BLaER1 treated with 17β-estradiol and CSF1 and Interleukin-3, amounts not matched to agents 10 nM and 100 nM (cell line): ENCODE results near the gene SNX8.

Source experiments
- H3K27ac ChIP-seq, 11 experiments: shearing (Covaris generic); formaldehyde crosslinking; 2 replicates each; pipeline ENCODE4 v1.8.1; 2022
- H3K27me3 ChIP-seq, 11 experiments: shearing (Covaris generic); formaldehyde crosslinking; 2 replicates each; pipeline ENCODE4 v1.8.1; 2022
- H3K36me3 ChIP-seq, 11 experiments: shearing (Covaris generic); formaldehyde crosslinking; 2 replicates each; pipeline ENCODE4 v1.8.1; 2022
- H3K4me1 ChIP-seq, 10 experiments: shearing (Covaris generic); formaldehyde crosslinking; 2 replicates each; pipeline ENCODE4 v1.8.1; 2022
- H3K4me2 ChIP-seq, 11 experiments: shearing (Covaris generic); formaldehyde crosslinking; 2 replicates each; pipeline ENCODE4 v1.8.1; 2022
- H3K4me3 ChIP-seq, 10 experiments: shearing (Covaris generic); formaldehyde crosslinking; 2 replicates each; pipeline ENCODE4 v1.8.1; 2022
- H3K9ac ChIP-seq, 11 experiments: shearing (Covaris generic); formaldehyde crosslinking; 2 replicates each; pipeline ENCODE4 v1.8.1; 2022
- H3K9me3 ChIP-seq, 11 experiments: shearing (Covaris generic); formaldehyde crosslinking; replicated peaks in 1 of 11; 2 replicates each; pipeline ENCODE4 v1.8.1; 2022
- H4K20me1 ChIP-seq, 11 experiments: shearing (Covaris generic); formaldehyde crosslinking; 2 replicates each; pipeline ENCODE4 v1.8.1; 2022
- Cebpa-rat ChIP-seq, 11 experiments: shearing (Covaris generic); IDR thresholded peaks; 2 replicates each; pipeline ENCODE4 v1.8.1; 2022

SNX8 gene

DNA sequence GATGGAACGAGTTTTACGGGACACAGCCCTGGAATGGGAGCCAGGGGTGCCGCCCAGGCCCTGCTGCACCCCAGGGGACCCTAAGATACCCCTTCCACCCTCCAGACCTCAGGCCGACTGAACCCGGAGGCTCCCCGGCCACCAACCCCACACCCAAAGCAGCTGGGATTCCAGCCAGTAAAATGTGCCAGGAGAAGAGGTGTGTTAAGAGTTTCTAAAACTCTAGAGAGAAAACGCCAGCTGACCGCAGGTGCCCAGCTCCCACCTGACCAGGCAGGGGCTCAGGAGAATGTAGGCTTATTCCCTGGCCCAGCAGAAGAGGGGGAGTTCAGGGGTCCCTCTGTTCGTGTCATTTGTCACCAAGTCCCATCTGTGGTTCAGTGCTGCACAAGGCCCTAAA, 54.8 kb downstream of the SNX8 start:
- peak overlapping the region in 5 of 11 experiments; percentile 17 to 67 (median 54); a peak in 4 of 22 replicates for H3K27ac ChIP-seq
- H3K36me3 ChIP-seq, result peaks cover 26 to 92% (median 45%) of the 10 kb centered on the region in 11 experiments
- H3K4me1 ChIP-seq, result peaks cover 48 to 76% (median 61%) of the 10 kb centered on the region in 10 experiments
- peak overlapping the region; percentile 70 to 99 (median 97) for H3K4me2 ChIP-seq
- H3K9me3 ChIP-seq, result no peaks in the 10 kb centered on the region
- peak overlapping the region in 10 of 11 experiments; percentile 19 to 70 (median 61); a peak in 15 of 22 replicates for H3K9ac ChIP-seq
- peaks cover 0 to 13% (median 0%) of the 10 kb centered on the region in 11 experiments; a peak in 5 of 22 replicates for H3K27me3 ChIP-seq
- TF ChIP-seq Cebpa-rat (IDR thresholded peaks at IDR 0.05), result no peak
- H4K20me1 ChIP-seq, result peaks cover 8 to 87% (median 33%) of the 10 kb centered on the region in 11 experiments; a peak in 17 of 22 replicates
- peak overlapping the region in 1 of 10 experiments; percentile 36; a peak in 1 of 20 replicates for H3K4me3 ChIP-seq

DNA sequence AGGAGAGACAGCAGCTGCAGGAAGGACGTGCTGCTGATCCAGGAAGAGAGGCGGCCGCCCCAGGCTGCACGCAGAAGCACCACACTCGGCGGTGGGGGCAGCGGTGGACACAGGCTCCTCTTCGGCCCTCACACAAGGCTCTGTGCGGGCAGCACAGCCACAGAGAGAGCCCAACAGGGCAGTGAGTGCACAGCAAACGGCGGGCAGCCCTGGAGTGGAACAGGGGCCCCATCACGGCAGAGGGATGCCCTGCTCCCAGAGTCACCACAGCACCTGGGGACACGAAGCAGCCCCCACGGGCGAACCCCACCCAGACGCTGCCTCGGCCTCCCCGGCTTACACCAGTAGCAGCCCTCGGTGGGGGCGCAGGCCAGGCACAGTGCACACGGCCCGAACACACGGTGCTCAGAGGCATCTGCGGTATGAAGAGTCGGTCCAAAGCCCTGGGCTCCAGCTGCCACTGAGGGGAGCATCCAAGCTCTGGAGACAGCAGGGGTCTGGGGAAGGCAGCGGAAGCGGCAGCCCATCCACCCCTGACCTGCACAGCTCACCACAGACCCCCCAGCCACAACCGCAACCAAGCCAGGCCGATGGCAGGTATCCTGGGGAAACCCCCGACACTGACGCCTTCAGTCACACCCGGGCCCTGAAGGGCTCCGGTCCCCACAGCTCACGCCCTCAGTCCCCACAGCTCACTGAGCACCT, 55.4 kb downstream of the SNX8 start:
- TF ChIP-seq Cebpa-rat (IDR thresholded peaks at IDR 0.05), result no peak

DNA sequence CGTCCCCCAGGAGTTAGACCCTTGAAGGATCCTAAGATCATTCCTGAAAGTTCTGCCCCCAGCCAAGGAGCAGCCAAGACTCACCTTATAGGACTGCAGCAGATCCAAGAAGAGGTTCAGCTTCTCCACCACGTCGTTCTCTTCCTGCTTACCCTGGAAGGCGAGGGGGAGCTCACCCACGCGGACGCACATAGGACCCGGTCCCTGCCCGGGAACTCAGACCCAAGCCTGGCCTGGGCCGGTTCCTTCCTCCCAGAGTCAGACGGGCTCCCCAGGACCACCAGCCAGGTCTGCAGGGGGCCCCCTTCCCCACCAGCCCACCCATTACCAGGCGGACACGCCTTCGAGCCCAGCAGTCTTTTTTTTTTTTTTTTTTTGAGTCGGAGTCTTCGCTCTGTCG, 56.6 kb downstream of the SNX8 start:
- Histone ChIP-seq H3K36me3 (peaks cover 37 to 88% (median 47%) of the 10 kb centered on the region in 11 experiments), H3K27ac (no peak overlapping the region), H4K20me1 (peaks cover 8 to 97% (median 38%) of the 10 kb centered on the region in 11 experiments; a peak in 17 of 22 replicates), H3K4me1 (peaks cover 62 to 84% (median 70%) of the 10 kb centered on the region in 10 experiments), H3K27me3 (peaks cover 0 to 13% (median 0%) of the 10 kb centered on the region in 11 experiments; a peak in 5 of 22 replicates), H3K4me2 (peak overlapping the region in 8 of 11 experiments; percentile 87 to 99 (median 98); a peak in 17 of 22 replicates), H3K9ac (peak overlapping the region in 2 of 11 experiments; percentile 13 to 68; a peak in 1 of 22 replicates), H3K9me3 (no peaks in the 10 kb centered on the region), H3K4me3 (no peak overlapping the region)
- TF ChIP-seq Cebpa-rat (IDR thresholded peaks at IDR 0.05), result no peak

More for the DNA sequence above, 55.4 kb downstream of the SNX8 start:
- Histone ChIP-seq H3K9ac (peak overlapping the region; percentile 19 to 70 (median 60); a peak in 20 of 22 replicates), H3K4me1 (peaks cover 53 to 75% (median 61%) of the 10 kb centered on the region in 10 experiments), H3K4me2 (peak overlapping the region; percentile 70 to 99 (median 97)), H3K36me3 (peaks cover 32 to 92% (median 49%) of the 10 kb centered on the region in 11 experiments), H3K27me3 (peaks cover 0 to 13% (median 0%) of the 10 kb centered on the region in 11 experiments; a peak in 5 of 22 replicates), H3K27ac (peak overlapping the region in 7 of 11 experiments; percentile 32 to 67 (median 43); a peak in 10 of 22 replicates), H4K20me1 (peaks cover 8 to 87% (median 38%) of the 10 kb centered on the region in 11 experiments; a peak in 17 of 22 replicates), H3K9me3 (no peaks in the 10 kb centered on the region), H3K4me3 (peak overlapping the region in 7 of 10 experiments; percentile 1 to 36 (median 22); a peak in 7 of 20 replicates)

DNA sequence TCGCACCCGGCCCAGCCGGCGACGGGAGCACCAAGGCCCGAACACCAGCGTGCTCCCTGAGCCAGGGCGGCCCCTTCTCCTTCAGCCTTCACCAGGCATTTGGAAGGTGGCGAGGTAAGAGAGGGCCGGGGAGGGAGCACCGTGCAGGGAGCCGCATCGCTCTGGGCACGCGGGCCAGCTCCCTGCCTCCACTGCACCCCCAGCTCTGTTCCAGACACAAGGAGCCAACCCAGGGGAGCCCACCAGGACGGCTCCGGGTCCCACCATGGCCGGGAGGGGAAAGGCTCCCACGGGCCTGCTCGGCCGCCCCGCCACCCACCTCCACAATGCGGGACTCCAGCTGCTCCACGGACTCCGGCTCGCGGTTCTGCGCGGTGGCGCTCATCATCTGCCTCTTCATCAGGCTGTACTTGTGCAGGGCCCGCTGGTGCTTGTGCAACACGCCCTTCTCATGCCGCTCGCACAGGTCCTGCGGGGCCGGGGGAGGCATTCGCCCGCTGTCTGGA, 57.1 kb downstream of the SNX8 start:
- H3K36me3 ChIP-seq, result peaks cover 37 to 85% (median 45%) of the 10 kb centered on the region in 11 experiments
- H3K4me1 ChIP-seq, result peaks cover 59 to 82% (median 69%) of the 10 kb centered on the region in 10 experiments
- TF ChIP-seq Cebpa-rat (IDR thresholded peaks at IDR 0.05), result no peak
- peaks cover 8 to 94% (median 38%) of the 10 kb centered on the region in 11 experiments; a peak in 17 of 22 replicates for H4K20me1 ChIP-seq
- H3K4me3 ChIP-seq, result no peak overlapping the region
- H3K4me2 ChIP-seq, result peak overlapping the region in 8 of 11 experiments; percentile 87 to 99 (median 98); a peak in 12 of 22 replicates
- H3K9ac ChIP-seq, result 0 out of 22 replicates have a peak overlapping the region, but pooled peaks of 2 of the 11 experiments have one; percentile 0 to 13
- H3K9me3 ChIP-seq, result no peaks in the 10 kb centered on the region
- H3K27ac ChIP-seq, result no peak overlapping the region
- peaks cover 0 to 13% (median 0%) of the 10 kb centered on the region in 11 experiments; a peak in 5 of 22 replicates for H3K27me3 ChIP-seq

DNA sequence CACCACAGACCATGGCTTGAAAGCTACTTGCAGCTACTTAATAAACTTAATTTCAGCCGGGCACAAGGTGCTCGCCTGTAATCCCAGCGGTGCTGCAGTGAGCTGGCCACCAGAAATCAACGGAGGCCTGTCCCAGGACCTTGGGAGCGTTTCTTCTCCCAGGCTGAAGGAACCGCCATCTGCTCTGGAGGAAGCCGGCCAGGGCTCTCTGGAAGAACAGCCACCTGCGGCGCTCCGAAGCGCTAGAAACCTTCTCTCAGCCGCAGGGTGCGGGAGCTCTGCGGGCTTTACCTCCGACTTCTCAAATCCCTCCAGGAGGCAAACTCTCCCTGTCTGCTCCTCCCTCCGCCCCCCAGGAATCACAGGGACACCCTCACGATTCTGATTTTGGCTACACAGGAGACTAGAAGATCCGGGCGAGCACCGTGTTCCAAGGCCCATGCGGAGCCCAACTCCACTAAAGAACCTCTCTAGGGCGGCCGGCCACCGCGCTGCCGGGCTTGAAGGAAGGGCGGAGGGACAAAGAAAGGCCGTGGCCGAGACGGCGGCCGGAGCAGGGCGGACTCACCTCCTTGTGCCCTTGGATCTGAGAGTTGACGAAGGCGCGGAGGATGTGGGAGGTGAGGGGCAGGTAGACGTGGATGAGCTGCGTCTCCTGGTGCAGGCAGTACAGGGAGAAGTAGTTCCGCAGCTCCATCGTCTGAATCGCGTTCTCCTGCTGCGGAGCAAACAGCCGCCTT, 57.8 kb downstream of the SNX8 start:
- Histone ChIP-seq H3K9me3 (no peaks in the 10 kb centered on the region), H3K4me2 (no peak overlapping the region), H3K36me3 (peaks cover 44 to 89% (median 51%) of the 10 kb centered on the region in 11 experiments), H3K4me1 (peaks cover 59 to 82% (median 68%) of the 10 kb centered on the region in 10 experiments), H3K27ac (no peak overlapping the region), H3K9ac (no peak overlapping the region), H4K20me1 (peaks cover 8 to 96% (median 38%) of the 10 kb centered on the region in 11 experiments; a peak in 17 of 22 replicates), H3K27me3 (peaks cover 0 to 13% (median 0%) of the 10 kb centered on the region in 11 experiments; a peak in 5 of 22 replicates), H3K4me3 (no peak overlapping the region)
- TF ChIP-seq Cebpa-rat (IDR thresholded peaks at IDR 0.05), result no peak

DNA sequence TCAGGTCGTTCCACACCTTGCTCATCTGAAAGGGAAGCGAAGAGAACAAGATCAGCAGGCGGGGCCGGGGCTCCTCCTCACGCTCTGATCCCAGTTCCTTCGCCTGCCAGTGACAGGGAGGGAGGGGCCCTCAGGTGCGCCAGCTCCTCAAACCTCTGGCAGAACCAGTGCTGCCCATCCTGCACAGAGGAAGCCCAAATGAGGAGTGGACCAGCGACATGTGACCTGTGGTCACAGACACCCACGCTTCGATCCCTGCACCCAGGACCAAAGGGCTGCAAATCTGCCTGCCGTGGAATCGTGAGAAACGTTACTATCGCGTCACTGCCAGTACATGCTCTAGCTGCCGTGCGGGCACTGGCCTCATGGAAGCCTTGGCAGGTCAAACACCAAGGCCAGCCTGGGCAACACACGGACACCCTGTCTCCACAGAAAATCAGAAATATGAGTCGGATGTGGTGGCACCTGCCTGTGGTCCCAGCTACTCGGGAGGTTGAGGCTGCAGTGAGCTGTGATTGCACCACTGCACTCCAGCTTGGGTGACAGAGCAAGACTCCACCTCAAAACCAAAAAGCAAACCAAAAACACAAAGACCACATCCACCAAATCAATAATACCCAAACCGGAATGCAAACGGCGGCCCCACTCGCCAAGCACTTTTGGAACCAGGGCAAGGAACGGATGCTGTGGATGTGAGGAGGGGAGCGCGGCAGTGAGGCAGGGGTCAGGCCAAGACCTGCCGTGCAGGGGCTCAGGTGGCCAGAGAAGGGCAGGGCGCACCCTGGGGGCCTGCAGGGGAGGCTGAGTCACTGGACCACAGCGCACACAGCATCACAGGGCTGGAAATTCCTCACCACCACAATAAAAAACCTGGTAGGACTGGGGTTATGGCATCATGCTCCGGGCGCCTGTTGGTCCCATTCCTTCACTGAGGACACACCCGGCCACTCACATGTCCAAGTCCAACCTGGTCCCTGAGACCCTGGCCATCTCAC, 58.8 kb downstream of the SNX8 start:
- TF ChIP-seq Cebpa-rat (IDR thresholded peaks at IDR 0.05), result no peak
- peaks cover 53 to 92% (median 60%) of the 10 kb centered on the region in 11 experiments for H3K36me3 ChIP-seq
- H3K4me1 ChIP-seq, result peaks cover 59 to 81% (median 65%) of the 10 kb centered on the region in 10 experiments
- H3K9me3 ChIP-seq, result no peaks in the 10 kb centered on the region
- H3K4me3 ChIP-seq, result no peak overlapping the region
- peaks cover 0 to 13% (median 0%) of the 10 kb centered on the region in 11 experiments; a peak in 5 of 22 replicates for H3K27me3 ChIP-seq
- H3K4me2 ChIP-seq, result no peak overlapping the region
- no peak overlapping the region for H3K9ac ChIP-seq
- H3K27ac ChIP-seq, result no peak overlapping the region
- H4K20me1 ChIP-seq, result peaks cover 8 to 87% (median 38%) of the 10 kb centered on the region in 11 experiments; a peak in 17 of 22 replicates

DNA sequence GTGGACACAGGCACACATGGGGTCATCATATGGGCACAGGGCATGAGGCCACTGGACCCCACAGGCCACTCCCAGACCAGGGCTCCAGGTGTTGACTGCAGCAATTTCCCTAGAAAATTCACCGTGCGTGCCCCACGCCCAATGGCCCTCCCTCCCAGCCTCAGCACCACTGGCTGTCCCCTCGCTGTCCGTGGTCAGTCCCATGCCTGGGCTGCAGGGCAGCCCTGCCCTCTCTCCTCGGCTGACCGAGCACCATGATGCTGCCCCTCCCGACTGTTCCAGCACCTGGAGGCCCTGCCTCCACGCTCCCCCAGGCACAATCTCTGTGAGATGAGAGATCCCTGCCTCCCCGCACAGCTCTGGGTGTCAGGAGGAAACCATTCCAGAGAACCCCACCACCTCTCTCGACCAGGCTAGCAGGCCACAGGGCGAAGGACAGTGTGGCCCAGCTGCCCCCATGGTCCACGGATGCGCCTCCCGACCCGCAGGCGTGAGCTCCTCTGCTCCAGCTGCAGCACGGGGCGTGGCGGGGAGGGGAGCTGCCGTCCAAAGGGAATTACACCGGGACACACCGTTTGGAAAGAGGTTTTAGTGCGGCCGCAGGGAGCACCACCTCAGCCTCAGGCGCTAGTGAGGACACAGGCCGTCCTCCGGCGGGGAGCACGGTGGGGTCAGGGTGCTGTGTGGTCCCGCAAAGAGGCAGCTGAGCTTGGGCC, 59.7 kb downstream of the SNX8 start:
- H3K9ac ChIP-seq, result 0 out of 22 replicates have a peak overlapping the region, but pooled peaks of 1 of the 11 experiments have one; percentile 25
- H4K20me1 ChIP-seq, result peaks cover 13 to 83% (median 39%) of the 10 kb centered on the region in 11 experiments; a peak in 19 of 22 replicates
- H3K36me3 ChIP-seq, result peaks cover 53 to 91% (median 67%) of the 10 kb centered on the region in 11 experiments
- H3K4me1 ChIP-seq, result peaks cover 60 to 81% (median 69%) of the 10 kb centered on the region in 10 experiments
- H3K27me3 ChIP-seq, result peaks cover 0 to 11% (median 0%) of the 10 kb centered on the region in 11 experiments; a peak in 5 of 22 replicates
- H3K4me2 ChIP-seq, result peak overlapping the region in 1 of 11 experiments; percentile 15; a peak in 1 of 22 replicates
- H3K9me3 ChIP-seq, result no peaks in the 10 kb centered on the region
- no peak overlapping the region for H3K4me3 ChIP-seq
- no peak for TF ChIP-seq Cebpa-rat (IDR thresholded peaks at IDR 0.05)
- no peak overlapping the region for H3K27ac ChIP-seq
